ENCODE results near the gene BCAP31.

GRCh38 chrX:153692611-153693156 lies 31.5 kb downstream of the BCAP31 start:
- TF ChIP-seq POLR2A (IDR thresholded peaks at IDR 0.05): no peak
- no peak for TF ChIP-seq CTCF (IDR thresholded peaks at IDR 0.05)

All from heart left ventricle (tissue), 13 donors.